Neural cell (in vitro differentiated cells): Measurements from ENCODE around the gene RPL39L.

Source experiments
- EP300 ChIP-seq: fragments of 450-650 bp; conservative IDR thresholded peaks from 2 replicates; pipeline ENCODE4 v1.6.1; 2014; ENCODE audit warnings: antibody characterized with exemption, mild to moderate bottlenecking, moderate library complexity; ENCODE audit not compliant: poor library complexity, severe bottlenecking
- MXI1 ChIP-seq: fragments of 450-650 bp; conservative IDR thresholded peaks from 2 replicates; pipeline ENCODE4 v1.6.1; 2014; ENCODE audit warnings: antibody characterized with exemption, mild to moderate bottlenecking; ENCODE audit not compliant: poor library complexity, severe bottlenecking
- POLR2AphosphoS5 ChIP-seq: IDR thresholded peaks from 2 replicates; pipeline ENCODE4 v1.6.1; 2012
- RAD21 ChIP-seq: fragments of 450-650 bp; conservative IDR thresholded peaks from 2 replicates; pipeline ENCODE4 v1.6.1; 2014; ENCODE audit warnings: antibody characterized with exemption, mild to moderate bottlenecking, moderate library complexity
- TAF1 ChIP-seq: IDR thresholded peaks from 2 replicates; pipeline ENCODE4 v1.6.1; 2012; ENCODE audit warnings: low read depth
- TF ChIP-seq, protein P1 (sequence below): IDR thresholded peaks from 2 replicates; pipeline ENCODE4 v1.6.1; 2012; ENCODE audit warnings: borderline replicate concordance
- TF ChIP-seq, protein P2 (sequence below): fragments of 450-650 bp; IDR thresholded peaks from 2 replicates; pipeline ENCODE4 v1.5.1; 2014; ENCODE audit warnings: antibody characterized with exemption, mild to moderate bottlenecking, moderate library complexity; ENCODE audit not compliant: poor library complexity, severe bottlenecking

- no peak for TF ChIP-seq POLR2AphosphoS5
- TF ChIP-seq, protein P1, sequence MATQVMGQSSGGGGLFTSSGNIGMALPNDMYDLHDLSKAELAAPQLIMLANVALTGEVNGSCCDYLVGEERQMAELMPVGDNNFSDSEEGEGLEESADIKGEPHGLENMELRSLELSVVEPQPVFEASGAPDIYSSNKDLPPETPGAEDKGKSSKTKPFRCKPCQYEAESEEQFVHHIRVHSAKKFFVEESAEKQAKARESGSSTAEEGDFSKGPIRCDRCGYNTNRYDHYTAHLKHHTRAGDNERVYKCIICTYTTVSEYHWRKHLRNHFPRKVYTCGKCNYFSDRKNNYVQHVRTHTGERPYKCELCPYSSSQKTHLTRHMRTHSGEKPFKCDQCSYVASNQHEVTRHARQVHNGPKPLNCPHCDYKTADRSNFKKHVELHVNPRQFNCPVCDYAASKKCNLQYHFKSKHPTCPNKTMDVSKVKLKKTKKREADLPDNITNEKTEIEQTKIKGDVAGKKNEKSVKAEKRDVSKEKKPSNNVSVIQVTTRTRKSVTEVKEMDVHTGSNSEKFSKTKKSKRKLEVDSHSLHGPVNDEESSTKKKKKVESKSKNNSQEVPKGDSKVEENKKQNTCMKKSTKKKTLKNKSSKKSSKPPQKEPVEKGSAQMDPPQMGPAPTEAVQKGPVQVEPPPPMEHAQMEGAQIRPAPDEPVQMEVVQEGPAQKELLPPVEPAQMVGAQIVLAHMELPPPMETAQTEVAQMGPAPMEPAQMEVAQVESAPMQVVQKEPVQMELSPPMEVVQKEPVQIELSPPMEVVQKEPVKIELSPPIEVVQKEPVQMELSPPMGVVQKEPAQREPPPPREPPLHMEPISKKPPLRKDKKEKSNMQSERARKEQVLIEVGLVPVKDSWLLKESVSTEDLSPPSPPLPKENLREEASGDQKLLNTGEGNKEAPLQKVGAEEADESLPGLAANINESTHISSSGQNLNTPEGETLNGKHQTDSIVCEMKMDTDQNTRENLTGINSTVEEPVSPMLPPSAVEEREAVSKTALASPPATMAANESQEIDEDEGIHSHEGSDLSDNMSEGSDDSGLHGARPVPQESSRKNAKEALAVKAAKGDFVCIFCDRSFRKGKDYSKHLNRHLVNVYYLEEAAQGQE: no peak
- TF ChIP-seq, protein P2, sequence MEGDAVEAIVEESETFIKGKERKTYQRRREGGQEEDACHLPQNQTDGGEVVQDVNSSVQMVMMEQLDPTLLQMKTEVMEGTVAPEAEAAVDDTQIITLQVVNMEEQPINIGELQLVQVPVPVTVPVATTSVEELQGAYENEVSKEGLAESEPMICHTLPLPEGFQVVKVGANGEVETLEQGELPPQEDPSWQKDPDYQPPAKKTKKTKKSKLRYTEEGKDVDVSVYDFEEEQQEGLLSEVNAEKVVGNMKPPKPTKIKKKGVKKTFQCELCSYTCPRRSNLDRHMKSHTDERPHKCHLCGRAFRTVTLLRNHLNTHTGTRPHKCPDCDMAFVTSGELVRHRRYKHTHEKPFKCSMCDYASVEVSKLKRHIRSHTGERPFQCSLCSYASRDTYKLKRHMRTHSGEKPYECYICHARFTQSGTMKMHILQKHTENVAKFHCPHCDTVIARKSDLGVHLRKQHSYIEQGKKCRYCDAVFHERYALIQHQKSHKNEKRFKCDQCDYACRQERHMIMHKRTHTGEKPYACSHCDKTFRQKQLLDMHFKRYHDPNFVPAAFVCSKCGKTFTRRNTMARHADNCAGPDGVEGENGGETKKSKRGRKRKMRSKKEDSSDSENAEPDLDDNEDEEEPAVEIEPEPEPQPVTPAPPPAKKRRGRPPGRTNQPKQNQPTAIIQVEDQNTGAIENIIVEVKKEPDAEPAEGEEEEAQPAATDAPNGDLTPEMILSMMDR: no peak
- no peak for TF ChIP-seq TAF1
- TF ChIP-seq RAD21: no peak
- no peak for TF ChIP-seq MXI1
- no peak for TF ChIP-seq EP300
Observed at GRCh38 chr3:187139895-187140253, 578 bp upstream of the RPL39L start.
